Stimulated activated CD8-positive, alpha-beta memory T cell treated with anti-CD3 and anti-CD28 coated beads, Interleukin-15, amount 100 ng/mL, for 1 hour (primary cell): ENCODE measurements around the gene DKC1.

ENCODE experiments used
- DNase-seq: peaks from one replicate; pipeline ENCODE4 v3.0.0-alpha.2; 2020; ENCODE audit warnings: low read depth

The DKC1 gene

DNA sequence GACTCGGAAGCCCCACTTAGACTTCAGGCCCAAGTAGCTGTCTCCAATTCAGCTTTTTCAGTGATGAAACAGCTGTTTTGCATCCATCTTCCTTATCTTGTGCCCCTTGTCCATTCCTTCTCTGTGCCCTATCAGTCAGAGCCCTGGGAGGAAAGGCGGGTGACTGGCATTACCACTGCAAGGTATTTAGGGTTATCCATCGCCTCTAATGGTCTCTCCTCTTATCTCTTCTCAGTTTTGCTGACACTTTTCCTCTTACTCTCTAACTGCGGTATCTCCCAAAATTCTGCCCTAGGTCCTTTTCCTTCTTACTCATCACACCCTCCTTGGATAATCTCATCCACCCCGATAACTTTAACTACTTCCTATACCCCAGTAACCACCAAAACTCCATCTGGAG is 25.5 kb upstream of the DKC1 start:
- DNase-seq: no peak

DNA sequence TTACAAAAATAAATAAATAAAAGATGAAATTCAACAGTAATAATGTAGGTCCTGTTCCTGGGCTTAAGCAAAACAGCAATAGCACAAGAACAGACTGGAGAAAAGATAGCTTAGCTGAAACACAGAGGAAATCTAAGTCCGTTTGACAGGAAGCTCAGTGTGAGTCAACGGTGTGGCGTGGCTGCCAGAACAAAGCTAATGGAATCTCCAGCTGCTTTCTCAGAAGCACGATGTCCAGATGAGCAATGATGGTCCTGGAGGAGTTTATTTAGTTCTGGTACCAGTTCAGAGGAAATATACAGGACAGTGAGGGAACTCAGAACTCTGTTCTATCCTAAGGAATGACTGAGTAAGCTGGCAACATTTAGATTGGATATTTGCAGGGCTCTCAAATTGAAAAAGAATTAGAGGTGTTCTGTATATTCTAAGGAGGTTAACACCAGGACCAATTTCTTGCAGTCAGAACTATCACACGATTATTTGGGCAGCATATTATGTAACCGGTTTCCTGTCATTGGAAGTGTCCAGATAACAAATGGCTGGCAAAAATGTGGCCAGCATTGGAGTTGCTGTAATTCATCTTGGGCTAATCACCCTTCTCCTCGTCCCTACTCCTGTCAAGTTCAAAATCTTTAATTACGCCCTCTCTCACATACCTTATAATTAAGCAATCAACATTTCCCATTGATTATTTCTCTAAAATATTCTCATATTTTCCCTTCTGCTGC is 24.5 kb upstream of the DKC1 start:
- no peak for DNase-seq

DNA sequence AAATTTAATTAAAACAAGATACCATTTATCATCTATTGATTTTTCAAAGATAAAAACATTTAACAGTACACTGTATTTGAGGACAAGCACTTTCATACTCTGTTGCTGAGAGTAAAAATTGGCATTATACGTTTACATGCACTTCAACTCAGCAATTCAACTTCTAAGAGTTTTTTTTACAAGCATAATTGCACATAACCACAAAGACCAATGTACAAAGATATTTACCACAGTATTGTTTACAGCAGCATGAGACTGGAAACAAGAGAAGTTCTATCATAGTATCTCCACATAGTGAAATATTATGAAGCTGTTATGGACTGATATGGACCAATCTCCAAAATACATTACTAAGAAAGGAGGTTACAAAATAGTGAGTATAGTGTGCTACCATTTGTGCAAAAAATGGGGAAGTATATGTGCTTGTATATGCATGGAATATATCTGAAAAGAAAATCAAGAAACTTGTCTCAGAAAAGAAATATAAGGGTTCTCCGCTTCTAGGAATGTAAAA is 22.7 kb upstream of the DKC1 start:
- DNase-seq: no peak

DNA sequence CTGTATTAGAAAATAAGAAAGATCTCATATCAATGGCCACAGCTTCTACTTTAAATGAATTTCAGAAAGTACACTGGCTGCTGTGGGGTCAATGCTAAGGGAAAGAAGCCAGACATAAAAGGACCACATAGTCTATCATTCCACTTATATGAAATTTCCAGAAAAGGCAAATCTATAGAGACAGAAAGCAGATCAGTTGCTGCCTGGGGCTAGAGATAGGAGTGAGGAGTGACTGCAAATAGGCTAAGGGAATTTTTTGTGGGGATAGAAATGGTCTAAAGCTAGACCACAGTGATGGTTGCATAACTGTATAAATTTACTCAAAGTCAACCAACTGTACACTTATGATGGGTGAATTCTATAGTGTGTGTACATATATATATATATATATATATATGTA is 20.1 kb upstream of the DKC1 start:
- DNase-seq: no peak

DNA sequence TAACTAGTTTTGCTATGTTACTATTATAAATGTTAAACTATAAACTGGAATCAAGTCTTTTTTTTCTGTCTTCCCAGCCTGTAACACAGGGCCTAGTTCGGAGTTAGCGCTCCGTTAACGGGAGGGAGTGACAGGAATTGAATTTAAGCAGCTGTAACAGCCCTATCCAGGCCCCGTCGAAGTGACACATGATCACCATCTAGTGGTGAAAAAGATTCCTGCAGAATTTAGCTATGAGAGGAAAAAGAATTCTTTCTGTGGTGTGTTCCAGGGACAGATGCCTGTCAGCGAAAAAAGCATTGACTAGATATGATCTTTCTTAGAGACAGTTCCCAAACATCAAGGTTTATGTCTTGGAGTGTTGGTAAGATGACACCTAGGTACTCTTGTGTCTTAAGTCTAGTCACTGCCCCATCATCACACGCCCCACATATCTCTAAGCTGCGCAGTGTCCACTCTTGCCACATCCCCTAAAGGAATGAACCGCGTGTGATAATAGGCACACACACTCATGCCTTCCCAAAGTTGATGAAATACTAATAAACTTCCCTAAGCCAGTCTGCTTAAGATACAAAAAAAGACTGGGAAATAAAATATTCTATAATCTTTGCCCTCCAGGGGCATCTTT is 13.8 kb upstream of the DKC1 start:
- DNase-seq: no peak

DNA sequence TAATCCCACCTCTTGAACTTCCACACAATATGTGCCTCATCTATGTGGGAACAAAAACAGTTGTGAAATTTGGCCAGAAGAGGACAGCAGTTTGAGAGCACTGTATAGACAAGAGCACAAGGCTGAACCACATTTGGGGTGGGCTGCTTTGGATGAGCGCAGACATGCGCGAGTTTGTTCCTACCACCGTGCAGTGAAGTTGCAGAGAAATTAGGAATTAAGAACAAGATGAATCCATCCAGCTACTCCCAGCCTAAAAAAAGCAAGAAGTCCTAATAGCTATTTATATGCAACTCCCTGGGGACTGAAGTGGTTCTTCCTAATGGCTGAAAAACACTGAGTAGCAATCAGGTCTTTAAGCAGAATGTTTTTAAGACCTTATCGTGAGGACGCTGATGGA is 12.8 kb upstream of the DKC1 start:
- DNase-seq: no peak

DNA sequence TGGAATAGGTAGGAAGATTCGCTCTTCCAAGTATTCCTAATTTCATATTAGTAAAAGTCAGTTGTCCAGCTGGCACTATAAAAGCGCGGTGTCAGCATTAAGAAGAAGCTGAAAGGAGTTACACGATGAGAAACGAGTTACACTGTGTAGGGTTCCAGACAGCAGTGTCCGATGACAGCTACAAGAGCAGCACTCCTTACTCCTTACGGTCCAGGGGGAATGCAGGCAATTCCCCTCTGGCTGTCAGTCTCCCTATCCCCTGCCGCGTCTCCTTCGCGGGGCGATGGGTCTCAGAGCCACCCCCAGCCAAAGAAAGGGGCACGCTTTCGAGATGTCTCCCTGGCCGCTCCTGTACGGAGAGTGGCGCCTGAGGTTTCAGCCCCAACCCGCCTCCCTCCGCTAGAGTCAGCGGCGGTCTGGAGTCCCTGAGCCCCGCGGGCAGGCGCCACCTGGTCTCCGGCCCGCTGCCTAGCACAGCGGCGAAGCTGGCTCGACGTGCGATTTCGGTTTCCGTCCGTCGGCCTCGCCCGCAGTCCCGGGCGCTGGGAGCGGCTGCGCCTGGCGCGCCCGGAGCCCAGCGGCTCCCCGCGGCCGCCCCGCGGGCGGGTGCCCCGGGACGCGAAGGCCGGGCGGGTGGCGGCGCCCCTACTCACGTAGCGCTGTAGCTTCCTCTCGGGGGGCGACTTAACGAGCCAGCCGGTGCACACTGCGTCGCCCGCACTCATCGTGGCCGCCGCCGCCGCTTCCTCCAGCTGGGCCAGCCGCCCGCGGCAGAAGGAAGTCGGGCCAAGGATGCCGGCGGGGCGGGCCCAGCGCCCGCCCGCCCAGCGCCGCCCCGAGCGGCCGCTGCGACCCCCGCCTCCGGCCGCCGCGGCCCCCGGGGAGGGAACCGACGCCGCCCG is 12.1 kb upstream of the DKC1 start, which contains the start of gene GAB3:
GAB3 (minus strand) TSS at position 777 of the 902 bp plus-strand sequence; CDS start at position 725, 52 bp downstream.
- no peak for DNase-seq

DNA sequence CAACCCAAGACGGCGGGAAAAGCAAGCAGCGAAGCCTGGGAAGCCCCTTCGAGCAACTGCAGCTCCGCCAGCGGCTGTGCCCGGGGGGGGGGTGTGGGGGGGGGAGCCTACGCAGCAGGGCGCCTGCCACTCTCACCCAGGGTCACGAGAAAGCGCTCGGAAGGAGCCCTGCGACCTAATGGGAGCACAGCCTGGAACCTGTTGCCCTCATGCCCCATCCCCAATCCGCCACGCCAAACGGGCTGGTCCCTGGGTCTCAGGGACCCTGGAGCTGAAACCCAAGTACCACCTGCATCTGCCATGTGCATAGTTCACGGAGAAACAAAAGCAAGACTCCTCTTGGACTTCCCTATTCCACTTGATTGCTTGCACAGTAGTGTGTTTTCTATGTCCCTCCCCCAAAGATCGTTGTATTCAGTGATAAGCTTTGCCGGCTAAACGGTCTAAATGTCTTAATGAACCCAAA is 11.4 kb upstream of the DKC1 start:
- no peak for DNase-seq

DNA sequence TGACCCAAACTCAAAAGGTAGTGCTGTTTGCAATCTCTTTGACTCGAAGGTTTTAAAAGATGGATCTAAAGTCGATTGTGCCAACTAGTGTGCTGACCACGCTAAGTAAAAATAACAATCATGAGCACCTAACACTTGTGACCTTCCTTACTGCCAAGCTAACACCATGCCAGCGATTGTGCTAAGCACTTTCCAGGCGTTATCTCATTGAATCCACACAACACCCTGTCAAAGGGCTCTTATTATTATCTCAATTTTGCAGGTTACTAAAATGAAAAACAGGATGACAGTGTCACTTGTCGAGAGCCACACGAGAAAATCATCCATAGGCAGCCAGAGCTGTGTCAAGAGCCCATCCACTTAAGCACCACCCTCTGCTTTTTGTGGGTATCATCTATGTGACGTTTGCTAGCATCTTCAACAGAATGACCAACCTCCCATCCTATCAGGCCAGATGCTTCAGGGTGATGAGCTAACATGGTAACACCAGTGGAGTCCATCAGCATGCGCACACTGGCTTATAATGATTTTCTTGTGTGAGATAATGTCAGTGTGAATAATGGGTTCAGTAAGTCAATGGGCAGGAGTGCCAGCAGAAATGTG is 10.9 kb upstream of the DKC1 start:
- no peak for DNase-seq

DNA sequence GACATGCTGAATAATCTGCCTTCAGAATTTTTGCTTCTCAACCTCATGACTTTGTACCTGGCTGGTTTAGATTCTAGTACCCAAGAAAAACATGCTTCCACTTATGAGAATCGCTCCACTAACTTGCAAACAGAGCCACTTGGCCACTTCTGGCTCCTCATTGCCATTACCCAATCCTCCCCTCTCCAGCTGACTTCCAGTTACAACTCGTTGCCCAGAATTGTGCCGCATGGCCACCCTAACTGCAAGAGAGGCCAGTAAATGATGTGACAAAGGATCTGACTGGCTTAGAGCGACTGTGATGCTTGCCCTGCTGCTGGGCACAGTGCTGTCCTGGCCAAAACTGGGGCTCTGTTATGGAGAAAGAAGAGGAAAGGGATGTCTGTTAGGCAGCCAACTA is 4.0 kb upstream of the DKC1 start:
- DNase-seq: no peak

DNA sequence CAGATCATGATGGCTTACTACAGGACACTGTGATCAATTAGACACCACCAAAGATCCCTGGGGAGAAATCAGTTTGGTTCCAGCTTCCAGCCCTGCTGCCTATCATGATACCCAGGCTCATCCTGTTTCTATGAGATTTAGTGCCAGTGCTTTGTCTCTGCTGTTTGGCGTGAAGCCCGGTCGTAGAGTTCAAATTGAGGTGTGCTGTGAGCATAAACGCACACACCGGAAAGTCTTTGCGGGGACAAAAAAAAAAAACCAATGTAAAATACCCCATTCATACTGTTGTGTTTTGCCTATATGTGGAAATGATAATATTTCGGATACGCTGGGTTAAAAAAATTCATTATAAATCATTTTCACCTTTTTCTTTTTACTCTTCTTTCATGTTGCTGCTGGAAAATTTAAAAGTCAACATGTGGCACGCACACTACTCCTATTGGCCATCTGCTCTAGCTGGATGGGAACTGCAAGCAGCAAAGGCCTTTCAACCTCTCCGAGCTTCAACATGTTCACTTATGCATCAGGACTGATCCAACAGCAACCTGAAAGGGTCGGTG is 607 bp upstream of the DKC1 start:
- DNase-seq: no peak

DNA sequence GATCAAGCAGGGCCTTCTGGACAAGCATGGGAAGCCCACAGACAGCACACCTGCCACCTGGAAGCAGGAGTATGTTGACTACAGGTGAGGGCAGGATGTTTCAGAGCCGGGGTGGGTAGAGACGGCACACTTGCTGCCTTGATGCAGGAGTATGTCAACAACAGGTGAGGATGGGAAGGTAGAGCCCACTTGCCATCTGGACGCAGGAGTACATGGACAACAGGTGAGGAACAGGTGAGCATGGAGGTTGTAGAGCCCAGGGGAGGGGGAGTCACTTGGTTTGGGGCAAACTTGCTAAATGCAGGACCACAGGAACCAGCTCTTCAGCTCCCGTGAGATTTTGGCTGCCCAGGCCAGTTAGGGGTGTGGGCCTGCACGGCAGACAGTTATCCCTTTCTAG is 12.0 kb downstream of the DKC1 start:
- no peak for DNase-seq

DNA sequence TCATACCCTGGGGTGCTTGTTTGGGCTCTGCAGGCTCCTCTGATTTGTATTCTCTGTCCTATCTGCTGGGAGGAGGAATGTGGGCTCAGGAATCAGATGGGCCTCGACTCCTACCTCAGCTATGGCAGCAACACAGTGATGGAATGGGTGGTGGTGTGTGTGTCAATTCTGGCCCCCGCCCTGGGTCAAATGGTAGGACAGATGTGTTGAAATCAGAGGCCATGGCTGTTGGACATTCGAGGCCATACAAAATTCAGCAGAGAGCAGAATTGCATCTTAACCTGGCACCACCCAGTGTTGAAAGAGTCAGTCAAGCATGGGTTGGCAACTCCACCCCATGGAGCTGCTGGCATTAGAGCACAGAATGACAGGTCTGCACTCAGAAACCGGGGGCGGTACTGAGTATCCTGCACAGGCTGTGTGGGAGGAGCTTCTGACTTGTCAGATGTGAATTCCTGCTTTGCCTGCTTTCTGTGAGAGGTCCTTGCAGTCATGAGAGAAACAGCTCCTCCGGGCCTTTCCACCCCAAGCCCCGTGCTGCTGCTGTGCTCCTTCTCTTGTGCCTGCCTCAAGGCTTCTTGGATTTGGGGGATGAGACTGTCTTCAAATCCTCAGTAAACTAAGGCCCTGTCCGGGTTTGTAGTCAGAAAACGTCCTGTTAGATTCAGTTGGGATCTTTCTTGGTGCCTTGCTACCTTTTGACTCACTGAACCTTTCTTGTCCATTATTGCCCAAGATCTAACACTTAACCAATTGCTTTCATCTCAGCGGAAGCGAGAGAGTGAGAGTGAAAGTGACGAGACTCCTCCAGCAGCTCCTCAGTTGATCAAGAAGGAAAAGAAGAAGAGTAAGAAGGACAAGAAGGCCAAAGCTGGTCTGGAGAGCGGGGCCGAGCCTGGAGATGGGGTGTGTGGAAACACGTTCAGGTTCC is 13.0 kb downstream of the DKC1 start:
- DNase-seq: no peak

DNA sequence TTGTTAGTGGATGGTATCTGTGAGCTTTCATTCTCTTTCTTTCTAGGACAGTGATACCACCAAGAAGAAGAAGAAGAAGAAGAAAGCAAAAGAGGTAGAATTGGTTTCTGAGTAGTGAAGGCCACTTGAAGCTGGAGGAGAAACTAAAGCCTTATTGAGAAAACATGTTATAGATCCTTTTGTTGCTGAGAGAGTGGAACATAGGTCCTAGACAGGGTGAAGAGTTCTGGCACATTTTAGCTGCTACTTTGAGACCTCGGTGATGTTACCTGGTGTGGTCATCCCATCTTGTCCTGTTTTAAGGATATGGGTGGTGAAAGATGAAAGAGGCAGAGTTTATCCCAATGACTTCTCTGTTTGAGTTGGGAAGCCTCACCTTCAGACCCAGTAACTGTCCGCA is 14.1 kb downstream of the DKC1 start:
- DNase-seq: no peak

DNA sequence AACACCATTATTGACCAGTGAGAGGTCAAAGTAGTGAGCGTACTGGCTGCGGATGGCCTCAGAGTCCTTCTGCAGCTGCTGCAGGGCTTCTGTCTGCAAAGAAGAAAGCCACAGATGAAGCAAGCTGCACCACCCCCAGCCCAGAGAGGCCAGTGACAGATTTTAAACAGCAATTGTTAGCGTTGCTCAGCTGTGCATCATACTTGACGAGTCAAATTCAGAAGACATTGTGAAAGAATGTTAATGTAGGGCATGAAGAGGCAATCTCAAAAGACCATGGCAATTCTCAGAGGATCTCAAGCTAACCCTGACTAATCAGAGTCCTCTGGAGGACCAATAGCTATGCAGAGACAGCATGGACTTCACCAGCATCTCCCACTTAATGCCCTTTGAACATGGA is 16.6 kb downstream of the DKC1 start:
- DNase-seq: no peak

DNA sequence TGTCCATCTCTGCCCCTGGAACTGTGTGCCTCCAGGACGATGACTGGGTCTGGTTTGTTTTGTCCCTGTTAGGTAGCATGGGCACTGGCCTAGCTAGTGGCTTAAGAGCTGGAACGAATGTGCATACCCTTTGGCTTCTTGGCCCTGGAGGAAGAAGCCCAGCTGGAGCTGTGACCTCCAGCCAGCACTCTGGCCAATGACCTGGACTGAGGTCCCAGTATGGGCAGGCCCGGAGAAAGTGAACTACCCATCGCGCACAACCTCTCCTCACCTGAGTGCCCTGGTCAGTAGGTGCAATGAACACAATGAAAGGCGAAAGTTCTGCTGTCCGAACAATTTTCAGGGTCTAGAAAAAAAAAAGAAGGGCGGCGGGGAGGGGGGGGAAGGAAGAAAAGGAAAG is 18.3 kb downstream of the DKC1 start:
- DNase-seq: no peak

DNA sequence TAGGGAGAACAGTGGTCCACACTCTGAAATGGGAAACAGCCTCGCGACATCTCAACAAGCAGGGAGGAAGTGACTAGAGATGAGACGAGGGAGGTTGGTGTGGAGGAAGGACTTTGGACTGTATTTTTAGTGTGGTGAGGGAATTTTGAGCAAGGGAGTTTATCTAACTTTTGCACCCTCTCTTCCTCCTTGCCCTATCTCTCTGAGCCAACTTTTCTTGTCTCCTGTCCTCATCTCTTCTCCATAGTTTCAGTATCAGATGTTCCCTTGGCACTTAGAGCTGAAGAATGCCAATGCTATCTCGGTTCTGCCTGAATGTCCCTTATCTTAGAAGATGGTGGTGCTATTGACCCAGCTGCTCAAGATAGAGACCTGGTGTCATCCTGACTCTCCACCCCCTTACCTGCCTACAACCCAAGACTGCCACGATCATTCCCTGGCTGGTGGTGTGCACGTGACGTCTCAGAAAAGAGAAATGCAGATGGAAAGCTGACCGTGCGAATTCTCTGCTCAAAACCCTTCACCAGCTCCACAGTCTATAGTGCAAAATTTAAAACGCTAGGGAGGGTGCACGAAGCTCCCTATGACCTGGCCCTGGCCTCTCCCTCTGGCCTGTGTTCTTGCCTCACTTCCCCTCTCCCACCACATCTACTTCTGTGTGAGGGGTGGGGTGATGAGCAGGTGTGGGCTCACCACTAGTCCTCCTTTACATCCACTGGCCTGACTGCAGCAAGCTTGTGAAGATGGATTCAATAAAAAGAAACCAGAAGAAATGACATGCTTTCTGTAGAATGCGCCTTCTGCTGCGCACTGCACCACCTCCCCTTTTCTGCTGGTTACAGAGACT is 21.7 kb downstream of the DKC1 start:
- DNase-seq: no peak

DNA sequence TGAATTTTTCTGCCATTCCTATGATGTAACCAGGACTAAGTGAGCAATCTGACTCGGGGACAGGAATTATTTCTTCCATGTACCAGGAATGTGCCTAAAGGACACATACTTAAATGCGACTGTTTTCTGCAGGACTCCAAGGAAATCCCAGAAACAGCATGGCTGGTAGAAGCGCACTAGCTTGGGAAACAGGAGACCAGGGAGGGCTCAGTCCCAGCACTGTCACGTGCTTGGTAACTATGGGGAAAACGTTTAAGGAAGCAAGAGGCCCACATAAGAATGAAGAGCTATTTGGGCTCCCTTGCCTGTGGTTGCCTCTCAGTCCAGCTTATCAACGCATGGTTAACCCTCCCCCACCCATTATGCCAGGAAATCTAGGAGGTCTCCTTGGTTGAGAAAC is 23.1 kb downstream of the DKC1 start:
- no peak for DNase-seq

DNA sequence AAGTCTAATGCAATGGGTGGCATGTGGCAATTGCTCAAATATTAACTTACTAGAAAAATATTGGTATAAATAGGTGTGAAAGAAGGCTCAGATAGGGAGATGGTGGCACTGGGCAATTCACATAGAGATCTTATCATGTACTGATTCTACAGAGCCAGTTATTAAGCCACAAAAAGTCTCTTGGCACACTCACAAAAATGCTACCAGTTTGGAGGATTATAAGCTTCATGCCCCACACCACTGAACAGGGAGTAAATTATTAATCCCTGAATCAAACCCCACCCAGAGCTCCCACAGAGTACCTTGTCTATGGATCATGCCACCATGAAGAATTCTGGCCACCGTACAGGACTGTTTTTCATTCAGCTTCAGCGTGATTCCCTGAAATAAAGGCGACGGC is 28.8 kb downstream of the DKC1 start:
- DNase-seq: no peak

DNA sequence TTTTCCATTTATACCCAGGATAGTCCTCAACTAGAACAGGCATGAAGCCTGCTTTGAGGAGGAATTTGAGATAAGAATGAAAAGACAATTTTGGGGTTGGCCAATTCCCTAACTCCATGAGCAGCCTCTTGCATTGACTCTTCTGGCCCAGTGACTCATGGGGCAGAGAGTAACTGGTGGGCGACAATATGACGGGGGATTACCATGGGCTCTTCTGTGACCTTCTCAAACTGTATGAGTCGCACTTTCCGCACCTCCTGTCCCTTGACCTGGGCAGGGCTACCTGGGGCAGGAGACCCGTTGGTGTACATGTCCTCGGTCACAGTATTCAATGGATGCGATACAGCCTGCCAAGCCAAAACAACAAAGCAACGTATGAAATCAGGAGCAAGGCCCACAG is 29.3 kb downstream of the DKC1 start:
- DNase-seq: no peak
